GM06990 (cell line): ENCODE measurements around the gene GMFB.

ENCODE experiments used
- DNase-seq: peaks from one replicate; pipeline ENCODE4 v3.0.0-alpha.2; 2011; ENCODE audit not compliant: insufficient read length; ENCODE audit errors: extremely low read depth
- H3K27me3 ChIP-seq: replicated peaks from 2 replicates; pipeline ENCODE4 v1.6.0; 2011; ENCODE audit warnings: low read length; ENCODE audit not compliant: control insufficient read depth, insufficient read depth
- H3K36me3 ChIP-seq: 2 replicates; pipeline ENCODE4 v1.5.1; 2011; ENCODE audit warnings: low read length; ENCODE audit not compliant: control insufficient read depth, insufficient read depth
- H3K4me3 ChIP-seq: replicated peaks from 2 replicates; pipeline ENCODE4 v1.5.1; 2011; ENCODE audit warnings: low read depth, mild to moderate bottlenecking, control low read depth, low read length
- CTCF ChIP-seq: IDR thresholded peaks from 2 replicates; pipeline ENCODE4 v1.5.1; 2011; ENCODE audit warnings: low read length, control low read depth, mild to moderate bottlenecking, inconsistent platforms; ENCODE audit not compliant: insufficient read depth, poor library complexity, severe bottlenecking

The GMFB gene

DNA sequence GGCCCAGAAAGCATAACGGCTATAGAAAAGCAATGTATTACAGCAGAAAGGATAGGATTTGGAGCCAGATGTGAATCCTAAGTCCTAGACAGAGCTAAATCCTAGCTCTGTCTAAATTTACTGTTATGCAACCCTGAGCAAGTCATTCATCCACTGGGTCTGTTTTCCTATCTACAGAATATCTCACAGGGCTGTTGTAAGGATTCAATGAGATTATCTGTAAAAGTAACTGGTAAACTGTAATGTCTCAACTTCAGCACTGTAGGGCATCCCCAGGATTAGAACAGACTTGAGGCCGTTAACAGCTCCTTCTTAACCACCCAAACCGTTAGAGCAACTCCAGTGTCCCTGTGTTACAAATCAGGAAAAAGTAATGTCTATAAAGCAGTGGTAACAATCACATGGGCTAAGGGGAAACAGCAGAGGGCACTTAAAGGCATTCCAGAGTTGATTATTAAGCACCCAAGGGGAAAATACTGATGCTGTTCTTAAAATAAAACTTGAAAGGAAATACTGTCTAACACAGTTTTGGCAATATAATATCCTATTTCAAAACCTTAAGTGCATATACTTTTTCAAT is 10.1 kb downstream of the GMFB start:
- H3K27me3 ChIP-seq = no peaks in the 10 kb centered on the region
- no peak overlapping the region for H3K4me3 ChIP-seq
- TF ChIP-seq CTCF = no peak
- H3K36me3 ChIP-seq = peaks cover 1% of the 10 kb centered on the region; the same call in 1 of the 2 replicates
- DNase-seq = no peak

GRCh38 chr14:54475911-54476310 is 12.9 kb downstream of the GMFB start:
- Histone ChIP-seq H3K4me3 (no peak overlapping the region), H3K27me3 (no peaks in the 10 kb centered on the region), H3K36me3 (no peaks in the 10 kb centered on the region; the same call in none of the 2 replicates)
- DNase-seq = no peak
- TF ChIP-seq CTCF = no peak

- no peak overlapping the region for H3K4me3 ChIP-seq
- TF ChIP-seq CTCF = no peak
- H3K27me3 ChIP-seq = no peaks in the 10 kb centered on the region
- no peak for DNase-seq
- H3K36me3 ChIP-seq = no peaks in the 10 kb centered on the region; the same call in none of the 2 replicates
These were observed 13.4 kb downstream of the GMFB start for GRCh38 chr14:54475187-54475899.

- no peak for TF ChIP-seq CTCF
- no peak for DNase-seq
- H3K4me3 ChIP-seq = no peak overlapping the region
- H3K36me3 ChIP-seq = no peaks in the 10 kb centered on the region; the same call in none of the 2 replicates
- H3K27me3 ChIP-seq = no peaks in the 10 kb centered on the region
These were observed 14.5 kb downstream of the GMFB start for GRCh38 chr14:54474232-54474793.

DNA sequence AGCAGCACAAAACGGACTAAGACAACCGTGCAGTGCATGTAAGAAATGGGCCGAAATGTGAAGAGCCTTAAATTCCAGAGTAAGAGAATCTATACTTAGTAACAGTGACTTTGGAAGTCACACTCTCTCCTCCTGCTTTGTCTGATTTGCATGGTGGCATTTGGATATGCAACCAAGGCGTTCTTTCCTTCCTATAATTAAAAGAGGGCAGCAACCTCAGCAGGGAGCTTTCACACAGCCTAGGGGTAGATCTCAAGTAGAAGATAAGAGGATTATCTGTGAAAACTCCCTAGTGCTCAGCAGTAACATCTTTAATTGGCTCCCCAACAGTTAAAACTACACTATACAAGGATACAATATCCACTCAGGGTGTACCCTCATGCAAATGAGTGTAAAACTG is 16.5 kb downstream of the GMFB start:
- DNase-seq = no peak
- TF ChIP-seq CTCF = no peak
- Histone ChIP-seq H3K36me3 (no peaks in the 10 kb centered on the region; the same call in none of the 2 replicates), H3K4me3 (no peak overlapping the region), H3K27me3 (no peaks in the 10 kb centered on the region)
